Keratinocyte (primary cell): Measurements from ENCODE around the gene PCBD2. TPM values are rescaled to one million over a fixed set of nuclear protein-coding genes. Genes with fewer than 3 reads are reported as not detected.

Experiments used
- DNase-seq: peaks from one replicate; pipeline ENCODE4 v3.0.0-alpha.2; 2011; ENCODE audit warnings: low read depth, missing footprints, low spot score
- FAIRE-seq: peaks from 2 replicates; lab custom pipeline; 2011; peaks lifted over from hg19 to GRCh38; lab: Jason Lieb, UNC
- H2AFZ ChIP-seq: 2 replicates; pipeline ENCODE4 v1.6.0; 2012; ENCODE audit warnings: low read length, control low read depth, inconsistent platforms; ENCODE audit not compliant: control insufficient read depth
- H3K27ac ChIP-seq: 2 replicates; pipeline ENCODE4 v1.5.1; 2011; ENCODE audit warnings: low read length; ENCODE audit not compliant: control insufficient read depth, insufficient read depth
- H3K27me3 ChIP-seq: 3 replicates; pipeline ENCODE4 v1.6.0; 2011; ENCODE audit warnings: low read length; ENCODE audit not compliant: control insufficient read depth, insufficient read depth; ENCODE audit errors: extremely low read depth
- H3K36me3 ChIP-seq, 2 experiments: 2 replicates in 1 of 2; 3 replicates in 1 of 2; pipeline ENCODE4 v1.5.1; 2011; ENCODE audit warnings: low read length in 2 of 2, mild to moderate bottlenecking in 1 of 2; ENCODE audit not compliant: control insufficient read depth in 2 of 2, insufficient read depth in 2 of 2; ENCODE audit errors: extremely low read depth in 1 of 2
- H3K4me1 ChIP-seq: 3 replicates; pipeline ENCODE4 v1.5.1; 2011; ENCODE audit warnings: low read length; ENCODE audit not compliant: control insufficient read depth, insufficient read depth; ENCODE audit errors: extremely low read depth
- H3K4me2 ChIP-seq: 3 replicates; pipeline ENCODE4 v1.6.0; 2011; ENCODE audit warnings: low read depth, low read length; ENCODE audit not compliant: control insufficient read depth, insufficient read depth; ENCODE audit errors: extremely low read depth
- H3K4me3 ChIP-seq, 3 experiments: fragments of 200-600 bp in 1 of 3; sonication (generic) in 1 of 3; 2 replicates in 2 of 3; 3 replicates in 1 of 3; pipeline ENCODE4 v1.5.1; 2011 to 2016; ENCODE audit warnings: low read length in 3 of 3, mild to moderate bottlenecking in 3 of 3, control low read depth in 2 of 3, inconsistent platforms in 1 of 3, low read depth in 1 of 3, mixed read lengths in 1 of 3, mixed run types in 1 of 3, moderate library complexity in 1 of 3; ENCODE audit not compliant: control insufficient read depth in 2 of 3, insufficient read depth in 2 of 3; ENCODE audit errors: extremely low read depth in 1 of 3
- H3K79me2 ChIP-seq: 2 replicates; pipeline ENCODE4 v1.6.0; 2012; ENCODE audit warnings: low read length; ENCODE audit not compliant: control insufficient read depth, insufficient read depth
- H3K9ac ChIP-seq: 3 replicates; pipeline ENCODE4 v1.6.0; 2011; ENCODE audit warnings: low read length; ENCODE audit not compliant: control insufficient read depth, insufficient read depth; ENCODE audit errors: extremely low read depth
- H3K9me1 ChIP-seq: 3 replicates; pipeline ENCODE4 v1.6.0; 2011; ENCODE audit warnings: low read length; ENCODE audit not compliant: control insufficient read depth, insufficient read depth; ENCODE audit errors: extremely low read depth
- H3K9me3 ChIP-seq: 2 replicates; pipeline ENCODE4 v1.5.1; 2012; ENCODE audit warnings: low read depth, low read length; ENCODE audit not compliant: control insufficient read depth
- H4K20me1 ChIP-seq: 3 replicates; pipeline ENCODE4 v1.6.0; 2011; ENCODE audit warnings: low read length; ENCODE audit not compliant: control insufficient read depth, insufficient read depth; ENCODE audit errors: extremely low read depth
- EZH2 ChIP-seq: IDR thresholded peaks from one replicate; pipeline ENCODE4 v1.6.1; 2012; ENCODE audit warnings: inconsistent platforms, mild to moderate bottlenecking, low read length, moderate library complexity
- dilution Hi-C: fragments of 300-500 bp; cut with MboI; formaldehyde crosslinking; loops from one replicate; pipeline ENCODE4 v1.7.0; 2020; ENCODE audit warnings: low sequenced_read_pairs; ENCODE audit not compliant: extremely low pct_ligation_motif_present
- polyA plus RNA-seq, 5 experiments: library from polyadenylated mRNA; depleted of rRNA in 3 of 5; stranded (reverse) in 3 of 5; stranded (forward) in 1 of 5; unstranded in 1 of 5; fragments of >200 nt; gene quantifications; 1 replicate in 1 of 5; 2 replicates in 3 of 5; 3 replicates in 1 of 5; pipeline versions ENCODE4 v1.2.1 to v1.2.3, GENCODE V29; 2011 to 2012; ENCODE audit warnings: missing spikeins in 2 of 5, low read depth in 1 of 5, low replicate concordance in 1 of 5
- TF ChIP-seq, protein P1 (sequence below), 3 experiments: IDR thresholded peaks in 1 of 3; conservative IDR thresholded peaks in 1 of 3; optimal IDR thresholded peaks in 1 of 3; 2 replicates in 2 of 3; 3 replicates in 1 of 3; pipeline versions ENCODE3 to v1.5.1; 2011; ENCODE audit warnings: low read length in 3 of 3, mild to moderate bottlenecking in 3 of 3, moderate library complexity in 2 of 3, control low read depth in 1 of 3, inconsistent platforms in 1 of 3; ENCODE audit not compliant: insufficient read depth in 2 of 3; ENCODE audit errors: extremely low read depth in 1 of 3

PCBD2 gene
- polyA plus RNA-seq, 1 donor (not counting 4 experiments of a cell fraction or from before 2014, with no cell fraction given) = 6.2 TPM

DNA sequence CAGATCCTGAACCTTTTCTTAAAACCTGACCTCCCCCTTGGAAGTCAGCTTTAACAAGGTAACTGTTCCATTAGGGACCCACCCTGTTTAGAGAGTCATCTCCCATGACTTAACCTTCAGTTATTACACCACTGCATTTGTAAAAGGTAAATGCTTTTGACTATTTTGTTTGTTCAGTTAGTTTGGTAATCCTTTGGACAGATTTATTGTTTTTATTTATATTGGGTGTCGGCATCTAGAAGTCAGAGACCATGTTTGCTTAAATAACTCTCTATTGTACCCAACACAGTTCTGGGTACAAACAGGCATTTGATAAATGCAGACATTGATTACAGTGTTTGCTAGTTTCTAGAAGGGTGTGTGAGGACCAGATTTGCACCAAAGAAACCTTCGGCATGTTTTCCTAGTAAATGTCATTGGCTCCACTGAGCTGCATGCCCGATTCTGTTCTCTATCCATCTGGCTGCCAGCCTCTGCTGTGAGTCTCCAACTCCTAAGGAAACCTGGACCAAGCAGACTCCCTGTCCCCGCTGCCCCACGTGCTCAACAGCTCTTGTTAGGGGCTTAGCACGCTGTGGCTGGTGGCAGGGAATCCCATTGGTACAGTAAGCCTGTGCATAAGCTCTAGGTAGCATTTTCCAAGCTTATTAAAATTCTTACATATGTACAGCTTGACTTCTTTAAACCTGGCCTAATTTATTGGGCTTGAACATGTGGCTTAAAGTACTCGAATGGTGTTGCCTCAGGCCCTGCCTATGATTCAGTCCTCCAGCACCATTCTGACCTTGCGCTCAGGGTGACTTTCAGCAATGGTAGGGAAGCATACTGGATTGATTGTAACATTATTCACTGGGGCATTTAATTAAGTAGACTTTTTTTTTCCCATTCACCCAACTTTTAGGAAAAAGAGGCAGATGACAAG is 6.6 kb downstream of the PCBD2 start:
- H3K9me3 ChIP-seq = no peaks in the 10 kb centered on the region
- H3K4me3 ChIP-seq = no peak overlapping the region
- no peak overlapping the region for H3K4me2 ChIP-seq
- no peaks in the 10 kb centered on the region for H3K4me1 ChIP-seq
- no peak overlapping the region for H3K9ac ChIP-seq
- H3K36me3 ChIP-seq = peaks cover 5 to 16% of the 10 kb centered on the region in 2 experiments
- H3K9me1 ChIP-seq = no peaks in the 10 kb centered on the region
- no peaks in the 10 kb centered on the region for H4K20me1 ChIP-seq
- no peaks in the 10 kb centered on the region for H3K27me3 ChIP-seq
- dilution Hi-C loops = no loop called here
- DNase-seq (no peak), FAIRE-seq (no peak)
- TF ChIP-seq, protein P1, sequence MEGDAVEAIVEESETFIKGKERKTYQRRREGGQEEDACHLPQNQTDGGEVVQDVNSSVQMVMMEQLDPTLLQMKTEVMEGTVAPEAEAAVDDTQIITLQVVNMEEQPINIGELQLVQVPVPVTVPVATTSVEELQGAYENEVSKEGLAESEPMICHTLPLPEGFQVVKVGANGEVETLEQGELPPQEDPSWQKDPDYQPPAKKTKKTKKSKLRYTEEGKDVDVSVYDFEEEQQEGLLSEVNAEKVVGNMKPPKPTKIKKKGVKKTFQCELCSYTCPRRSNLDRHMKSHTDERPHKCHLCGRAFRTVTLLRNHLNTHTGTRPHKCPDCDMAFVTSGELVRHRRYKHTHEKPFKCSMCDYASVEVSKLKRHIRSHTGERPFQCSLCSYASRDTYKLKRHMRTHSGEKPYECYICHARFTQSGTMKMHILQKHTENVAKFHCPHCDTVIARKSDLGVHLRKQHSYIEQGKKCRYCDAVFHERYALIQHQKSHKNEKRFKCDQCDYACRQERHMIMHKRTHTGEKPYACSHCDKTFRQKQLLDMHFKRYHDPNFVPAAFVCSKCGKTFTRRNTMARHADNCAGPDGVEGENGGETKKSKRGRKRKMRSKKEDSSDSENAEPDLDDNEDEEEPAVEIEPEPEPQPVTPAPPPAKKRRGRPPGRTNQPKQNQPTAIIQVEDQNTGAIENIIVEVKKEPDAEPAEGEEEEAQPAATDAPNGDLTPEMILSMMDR (optimal IDR thresholded peaks at IDR 0.05 in 1 of 3, IDR thresholded peaks at IDR 0.05 in 1 of 3, conservative IDR thresholded peaks at IDR 0.05 in 1 of 3; ENCODE audit: extremely low read depth in 1 of 3, insufficient read depth in 2 of 3, low read length in 3 of 3) = no peak
- no peak for TF ChIP-seq EZH2
- no peak overlapping the region for H3K27ac ChIP-seq
- H3K79me2 ChIP-seq = no peaks in the 10 kb centered on the region
- no peak overlapping the region for H2AFZ ChIP-seq

DNA sequence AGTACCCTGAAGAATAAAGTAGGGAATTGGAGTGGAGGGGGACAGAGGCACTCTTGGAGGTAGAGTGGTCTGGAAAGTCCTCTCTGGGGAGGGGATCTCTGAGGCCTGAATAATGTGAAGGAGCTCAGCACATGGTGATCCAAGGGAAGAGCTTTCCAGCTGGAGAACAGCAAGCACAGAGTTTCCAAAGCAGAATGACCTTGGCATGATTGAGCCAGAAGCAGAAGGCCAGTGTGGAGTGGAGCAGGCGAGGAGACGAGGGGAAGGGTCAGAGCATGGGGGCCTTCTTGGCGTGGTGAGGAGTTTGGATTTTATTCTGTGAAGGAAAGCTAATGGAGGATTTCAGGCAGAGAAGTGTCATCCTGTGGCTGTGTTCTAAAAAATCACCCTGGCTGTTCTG is 8.3 kb downstream of the PCBD2 start:
- H3K27me3 ChIP-seq = no peaks in the 10 kb centered on the region
- H3K9me1 ChIP-seq = no peaks in the 10 kb centered on the region
- TF ChIP-seq, protein P1 (optimal IDR thresholded peaks at IDR 0.05 in 1 of 3, IDR thresholded peaks at IDR 0.05 in 1 of 3, conservative IDR thresholded peaks at IDR 0.05 in 1 of 3; ENCODE audit: extremely low read depth in 1 of 3, insufficient read depth in 2 of 3, low read length in 3 of 3) = no peak
- no peak for TF ChIP-seq EZH2
- no peak overlapping the region for H2AFZ ChIP-seq
- H3K9ac ChIP-seq = no peak overlapping the region
- dilution Hi-C loops = no loop called here
- no peaks in the 10 kb centered on the region for H3K4me1 ChIP-seq
- no peak overlapping the region for H3K4me3 ChIP-seq
- DNase-seq = no peak
- H4K20me1 ChIP-seq = no peaks in the 10 kb centered on the region
- no peaks in the 10 kb centered on the region for H3K79me2 ChIP-seq
- H3K4me2 ChIP-seq = no peak overlapping the region
- no peak for FAIRE-seq
- H3K36me3 ChIP-seq = peaks cover 5 to 16% of the 10 kb centered on the region in 2 experiments
- H3K9me3 ChIP-seq = no peaks in the 10 kb centered on the region
- H3K27ac ChIP-seq = no peak overlapping the region
